GM19463 (cell line): ENCODE measurements around the gene DLG2.
A peak's percentile ranks its signal among the peaks of the same experiment; 100 is the strongest.

Experiments
- ATAC-seq: cut with Tn5 transposase; IDR thresholded peaks from one replicate; pipeline ENCODE4 v1.9.1; 2021; ENCODE audit warnings: mild to moderate bottlenecking, moderate library complexity; ENCODE audit not compliant: unreplicated experiment

DLG2 gene

GRCh38 chr11:84247129-84247528 lies 1380.0 kb downstream of the DLG2 start:
- no peak for ATAC-seq

- peak; percentile 80 for ATAC-seq
Measured at GRCh38 chr11:84243629-84244263, 1383.4 kb downstream of the DLG2 start.

GRCh38 chr11:84241343-84242131 lies 1385.6 kb downstream of the DLG2 start:
- no peak for ATAC-seq

- no peak for ATAC-seq
Measured at GRCh38 chr11:84240847-84241246, 1386.3 kb downstream of the DLG2 start.

- ATAC-seq = no peak
Measured at GRCh38 chr11:84236436-84236835, 1390.7 kb downstream of the DLG2 start.

GRCh38 chr11:84234462-84235202 lies 1392.5 kb downstream of the DLG2 start:
- ATAC-seq = no peak

GRCh38 chr11:84234011-84234410 lies 1393.1 kb downstream of the DLG2 start:
- no peak for ATAC-seq

- ATAC-seq = no peak
Measured at GRCh38 chr11:84232511-84232910, 1394.6 kb downstream of the DLG2 start.

GRCh38 chr11:84230402-84230801 lies 1396.7 kb downstream of the DLG2 start:
- ATAC-seq = no peak

- no peak for ATAC-seq
Measured at GRCh38 chr11:84227970-84228665, 1399.0 kb downstream of the DLG2 start.

- ATAC-seq = no peak
Measured at GRCh38 chr11:84224042-84224441, 1403.1 kb downstream of the DLG2 start.

GRCh38 chr11:84218318-84218717 lies 1408.8 kb downstream of the DLG2 start:
- ATAC-seq = no peak

GRCh38 chr11:84215672-84216071 lies 1411.5 kb downstream of the DLG2 start:
- ATAC-seq = no peak

GRCh38 chr11:84214557-84214956 lies 1412.6 kb downstream of the DLG2 start:
- no peak for ATAC-seq

GRCh38 chr11:84212468-84213390 lies 1414.4 kb downstream of the DLG2 start:
- ATAC-seq = no peak

- ATAC-seq = no peak
Measured at GRCh38 chr11:84211896-84212295, 1415.2 kb downstream of the DLG2 start.

- ATAC-seq = no peak
Measured at GRCh38 chr11:84194696-84195095, 1432.4 kb downstream of the DLG2 start.

GRCh38 chr11:84193706-84194105 lies 1433.4 kb downstream of the DLG2 start:
- no peak for ATAC-seq

GRCh38 chr11:84188521-84188920 lies 1438.6 kb downstream of the DLG2 start:
- no peak for ATAC-seq

GRCh38 chr11:84173078-84173477 lies 1454.1 kb downstream of the DLG2 start:
- no peak for ATAC-seq
